GM12865 (cell line): ENCODE results near the gene TPBGL.

Experiments used
- DNase-seq: peaks from one replicate; pipeline ENCODE4 v3.0.0; 2010; ENCODE audit warnings: low read depth
- H3K4me3 ChIP-seq: 2 replicates; pipeline ENCODE4 v1.5.1; 2011; ENCODE audit warnings: mild to moderate bottlenecking, low read depth, low read length, control low read depth
- TF ChIP-seq, protein P1 (sequence below): IDR thresholded peaks from 2 replicates; pipeline ENCODE4 v1.5.1; 2011; ENCODE audit warnings: low read length, control low read depth, low read depth, inconsistent platforms; ENCODE audit not compliant: insufficient read depth; ENCODE audit errors: missing control alignments

The TPBGL gene

DNA sequence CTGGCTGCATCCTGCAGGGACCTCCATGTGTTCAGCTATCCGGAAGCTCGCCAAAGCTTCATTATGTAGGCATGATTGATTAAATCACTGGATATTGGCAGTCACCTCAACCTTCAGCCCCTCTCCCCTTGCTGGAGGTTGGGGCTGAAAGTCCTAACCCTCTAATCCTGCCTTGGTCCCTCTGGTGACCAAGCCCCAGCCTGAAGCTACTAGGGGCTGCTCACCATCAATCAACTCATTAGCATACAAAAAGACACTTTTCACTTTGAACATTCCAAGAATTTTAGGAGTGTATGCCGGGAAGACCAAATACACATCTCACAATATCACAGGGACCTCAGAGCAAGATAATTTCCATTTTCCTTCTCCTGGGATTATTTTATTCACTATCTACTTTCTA lies 38.8 kb upstream of the TPBGL start:
- no peak overlapping the region for H3K4me3 ChIP-seq
- TF ChIP-seq, protein P1, sequence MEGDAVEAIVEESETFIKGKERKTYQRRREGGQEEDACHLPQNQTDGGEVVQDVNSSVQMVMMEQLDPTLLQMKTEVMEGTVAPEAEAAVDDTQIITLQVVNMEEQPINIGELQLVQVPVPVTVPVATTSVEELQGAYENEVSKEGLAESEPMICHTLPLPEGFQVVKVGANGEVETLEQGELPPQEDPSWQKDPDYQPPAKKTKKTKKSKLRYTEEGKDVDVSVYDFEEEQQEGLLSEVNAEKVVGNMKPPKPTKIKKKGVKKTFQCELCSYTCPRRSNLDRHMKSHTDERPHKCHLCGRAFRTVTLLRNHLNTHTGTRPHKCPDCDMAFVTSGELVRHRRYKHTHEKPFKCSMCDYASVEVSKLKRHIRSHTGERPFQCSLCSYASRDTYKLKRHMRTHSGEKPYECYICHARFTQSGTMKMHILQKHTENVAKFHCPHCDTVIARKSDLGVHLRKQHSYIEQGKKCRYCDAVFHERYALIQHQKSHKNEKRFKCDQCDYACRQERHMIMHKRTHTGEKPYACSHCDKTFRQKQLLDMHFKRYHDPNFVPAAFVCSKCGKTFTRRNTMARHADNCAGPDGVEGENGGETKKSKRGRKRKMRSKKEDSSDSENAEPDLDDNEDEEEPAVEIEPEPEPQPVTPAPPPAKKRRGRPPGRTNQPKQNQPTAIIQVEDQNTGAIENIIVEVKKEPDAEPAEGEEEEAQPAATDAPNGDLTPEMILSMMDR = no peak
- no peak for DNase-seq

DNA sequence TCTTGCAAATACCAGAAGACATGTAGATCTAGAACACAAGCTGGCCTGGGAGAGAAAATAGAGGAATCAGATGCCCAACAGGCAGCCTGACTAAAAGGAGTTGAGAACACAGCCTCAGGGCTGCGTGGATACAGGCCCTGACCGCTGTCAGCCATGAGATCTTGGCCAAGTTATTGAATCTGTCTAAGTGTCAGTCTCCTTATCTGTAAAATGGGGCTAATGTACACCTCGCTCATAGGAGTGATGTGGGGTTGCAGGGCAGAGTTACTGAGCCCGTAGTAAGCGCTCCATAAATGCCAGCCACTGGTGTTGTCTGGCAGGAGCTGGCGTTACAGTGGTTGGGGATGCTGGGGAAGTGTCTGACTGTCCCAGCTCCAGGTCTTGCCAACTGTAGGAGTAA lies 38.4 kb upstream of the TPBGL start:
- TF ChIP-seq, protein P1 = no peak
- DNase-seq = no peak
- H3K4me3 ChIP-seq = no peak overlapping the region

DNA sequence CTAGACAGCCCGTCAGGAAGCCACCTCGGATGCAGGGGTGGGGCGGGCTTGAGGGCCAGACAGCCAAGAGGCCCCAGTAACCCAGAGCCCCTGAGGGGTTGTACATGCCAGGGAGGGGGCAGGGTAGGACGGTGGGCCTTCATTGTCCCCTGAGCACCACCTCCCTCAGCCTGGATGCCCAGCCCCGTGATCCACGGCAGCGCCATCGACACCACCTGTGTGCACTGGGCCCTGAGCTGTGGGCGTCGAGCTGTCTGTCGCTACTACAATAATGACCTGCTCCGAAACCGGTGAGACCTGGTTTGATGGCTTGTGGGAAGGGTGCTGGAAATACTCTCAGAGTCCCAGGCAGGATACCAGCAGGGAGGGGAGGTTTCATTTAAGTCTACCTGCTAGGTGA lies 37.4 kb upstream of the TPBGL start:
- TF ChIP-seq, protein P1 = no peak
- H3K4me3 ChIP-seq = no peak overlapping the region
- DNase-seq = no peak

- DNase-seq = no peak
- TF ChIP-seq, protein P1 = no peak
- no peak overlapping the region for H3K4me3 ChIP-seq
Measured at GRCh38 chr11:75203641-75204011, 36.9 kb upstream of the TPBGL start.

- TF ChIP-seq, protein P1 = no peak
- DNase-seq = no peak
- no peak overlapping the region for H3K4me3 ChIP-seq
Measured at GRCh38 chr11:75204012-75204674, 36.4 kb upstream of the TPBGL start.

GRCh38 chr11:75204685-75205563 lies 35.6 kb upstream of the TPBGL start:
- no peak overlapping the region for H3K4me3 ChIP-seq
- peak; percentile 82 for DNase-seq
- TF ChIP-seq, protein P1 = peak; percentile 92

GRCh38 chr11:75205564-75206020 lies 35.0 kb upstream of the TPBGL start:
- TF ChIP-seq, protein P1 = no peak
- no peak overlapping the region for H3K4me3 ChIP-seq
- DNase-seq = no peak
